GM23338 (cell line): ENCODE results near the gene LNX1. TPM values are rescaled to one million over a fixed set of nuclear protein-coding genes. Genes with fewer than 3 reads are reported as not detected.

ENCODE experiments used
- ATAC-seq: fragments of 200-7000 bp; cut with Tn5 transposase; 3 replicates; pipeline ENCODE4 v1.9.1; 2020
- DNase-seq: peaks from one replicate; pipeline ENCODE4 v3.0.0-alpha.2; 2015; ENCODE audit warnings: low spot score
- H2AFZ ChIP-seq: fragments of 200-600 bp; sonication (generic); 2 replicates; pipeline ENCODE4 v1.8.0; 2016; ENCODE audit warnings: antibody characterized with exemption, mild to moderate bottlenecking, moderate library complexity
- H3F3A ChIP-seq: fragments of 200-600 bp; sonication (generic); replicated peaks from 2 replicates; pipeline ENCODE4 v1.8.0; 2017; ENCODE audit warnings: antibody characterized with exemption, mixed run types, low read depth
- H3K27ac ChIP-seq: fragments of 200-600 bp; sonication (generic); 2 replicates; pipeline ENCODE4 v1.6.1; 2016; ENCODE audit warnings: low read depth
- H3K27me3 ChIP-seq: fragments of 200-600 bp; sonication (generic); 2 replicates; pipeline ENCODE4 v1.8.0; 2016; ENCODE audit warnings: mild to moderate bottlenecking, mixed run types, moderate library complexity; ENCODE audit not compliant: insufficient read depth
- H3K36me3 ChIP-seq: fragments of 200-600 bp; sonication (generic); 2 replicates; pipeline ENCODE4 v1.8.0; 2016; ENCODE audit warnings: mild to moderate bottlenecking; ENCODE audit not compliant: insufficient read depth
- H3K4me1 ChIP-seq: fragments of 200-600 bp; sonication (generic); 2 replicates; pipeline ENCODE4 v1.8.0; 2016; ENCODE audit warnings: mild to moderate bottlenecking, moderate library complexity; ENCODE audit not compliant: insufficient read depth
- H3K4me2 ChIP-seq: fragments of 200-600 bp; sonication (generic); 2 replicates; pipeline ENCODE4 v1.7.1; 2017; ENCODE audit warnings: mixed run types
- H3K4me3 ChIP-seq: fragments of 200-600 bp; sonication (generic); 2 replicates; pipeline ENCODE4 v1.6.1; 2016; ENCODE audit warnings: mixed run types
- H3K79me2 ChIP-seq: fragments of 200-600 bp; sonication (generic); replicated peaks from 2 replicates; pipeline ENCODE4 v1.8.0; 2017; ENCODE audit warnings: mild to moderate bottlenecking; ENCODE audit not compliant: insufficient read depth
- H3K9me2 ChIP-seq: fragments of 200-600 bp; sonication (generic); 2 replicates; pipeline ENCODE4 v1.8.0; 2017; ENCODE audit not compliant: insufficient read depth
- H4K20me1 ChIP-seq: fragments of 200-600 bp; sonication (generic); replicated peaks from 2 replicates; pipeline ENCODE4 v1.8.0; 2017; ENCODE audit warnings: mild to moderate bottlenecking; ENCODE audit not compliant: insufficient read depth
- H3K27ac Mint-ChIP-seq: 2 replicates; pipeline ENCODE4 v1.8.0; 2020; ENCODE audit warnings: inconsistent platforms, mild to moderate bottlenecking, moderate library complexity, mixed read lengths
- H3K27me3 Mint-ChIP-seq: 3 replicates; pipeline ENCODE4 v1.8.0; 2022; ENCODE audit warnings: low read depth, mild to moderate bottlenecking, moderate library complexity, mixed read lengths, inconsistent platforms; ENCODE audit not compliant: insufficient read depth, poor library complexity
- H3K36me3 Mint-ChIP-seq: 3 replicates; pipeline ENCODE4 v1.8.0; 2021; ENCODE audit warnings: low read depth, mild to moderate bottlenecking, inconsistent platforms, moderate library complexity, mixed read lengths
- H3K4me1 Mint-ChIP-seq: 3 replicates; pipeline ENCODE4 v1.8.0; 2020; ENCODE audit warnings: mild to moderate bottlenecking, inconsistent platforms, mixed read lengths
- H3K4me3 Mint-ChIP-seq: 3 replicates; pipeline ENCODE4 v1.8.0; 2021; ENCODE audit warnings: moderate library complexity, mild to moderate bottlenecking, inconsistent platforms, mixed read lengths
- H3K9me3 Mint-ChIP-seq: 3 replicates; pipeline ENCODE4 v1.8.0; 2020; ENCODE audit warnings: moderate library complexity, mild to moderate bottlenecking, inconsistent platforms, mixed read lengths
- CREB1 ChIP-seq: fragments of 250-450 bp; sonication (Bioruptor Pico); IDR thresholded peaks from 2 replicates; pipeline ENCODE4 v1.5.0; 2020; ENCODE audit warnings: low read depth, mild to moderate bottlenecking, moderate library complexity
- EZH2 ChIP-seq: fragments of 200-600 bp; sonication (generic); IDR thresholded peaks from one replicate; pipeline ENCODE4 v1.8.0; 2017; ENCODE audit warnings: antibody characterized with exemption, mild to moderate bottlenecking, low read depth; ENCODE audit not compliant: unreplicated experiment
- EZH2phosphoT487 ChIP-seq: fragments of 200-600 bp; sonication (generic); IDR thresholded peaks from one replicate; pipeline ENCODE4 v1.8.1; 2018; ENCODE audit warnings: antibody characterized with exemption; ENCODE audit not compliant: unreplicated experiment
- NANOG ChIP-seq: IDR thresholded peaks from 2 replicates; pipeline ENCODE4 v1.6.1; 2016; ENCODE audit warnings: antibody characterized with exemption, borderline replicate concordance
- POLR2AphosphoS5 ChIP-seq: IDR thresholded peaks from 2 replicates; pipeline ENCODE4 v1.6.1; 2016; ENCODE audit warnings: antibody characterized with exemption, low read depth
- STAT1 ChIP-seq: IDR thresholded peaks from one replicate; pipeline ENCODE4 v1.6.1; 2016; ENCODE audit warnings: antibody characterized with exemption; ENCODE audit not compliant: unreplicated experiment
- ZNF114 ChIP-seq: fragments of 250-450 bp; sonication (Bioruptor Pico); IDR thresholded peaks from 2 replicates; pipeline ENCODE4 v1.5.0; 2020; ENCODE audit warnings: mild to moderate bottlenecking, moderate library complexity
- ZNF331 ChIP-seq: fragments of 250-450 bp; sonication (Bioruptor Pico); IDR thresholded peaks from 2 replicates; pipeline ENCODE4 v1.5.0; 2020; ENCODE audit warnings: low read depth, mild to moderate bottlenecking, moderate library complexity
- polyA plus RNA-seq: library from polyadenylated mRNA; unstranded; fragments of >200 nt; fragmentation: Nextera tagmentation; extraction: Ambion mirVana; gene quantifications from 2 replicates; pipeline ENCODE4 v1.2.1, GENCODE V29; 2016
- total RNA-seq: library from RNA; depleted of rRNA; stranded (reverse); fragments of >200 nt; shearing (Covaris generic); gene quantifications from 2 replicates; pipeline ENCODE4 v1.2.3, GENCODE V29; 2014
- TF ChIP-seq, protein P1 (sequence below), 2 experiments: fragments of 200-600 bp in 1 of 2; sonication (generic) in 1 of 2; conservative IDR thresholded peaks; 2 replicates each; pipeline versions ENCODE4 v1.5.1 to v1.6.1; 2016 to 2017; ENCODE audit warnings: antibody characterized with exemption in 2 of 2, low read depth in 2 of 2, mild to moderate bottlenecking in 2 of 2, moderate library complexity in 1 of 2
- TF ChIP-seq, protein P2 (sequence below): IDR thresholded peaks from one replicate; pipeline ENCODE4 v1.6.1; 2018; ENCODE audit warnings: antibody characterized with exemption; ENCODE audit not compliant: unreplicated experiment
- TF ChIP-seq, protein P3 (sequence below): fragments of 250-450 bp; sonication (Bioruptor Pico); IDR thresholded peaks from 2 replicates; pipeline ENCODE4 v1.5.0; 2020; ENCODE audit warnings: mild to moderate bottlenecking, moderate library complexity
- TF ChIP-seq, protein P4 (sequence below): IDR thresholded peaks from 2 replicates; pipeline ENCODE4 v1.6.1; 2016; ENCODE audit warnings: antibody characterized with exemption

LNX1 gene
- total and polyA plus RNA-seq, 2 experiments from 2014 or later = 5.4 to 6.4 TPM

DNA sequence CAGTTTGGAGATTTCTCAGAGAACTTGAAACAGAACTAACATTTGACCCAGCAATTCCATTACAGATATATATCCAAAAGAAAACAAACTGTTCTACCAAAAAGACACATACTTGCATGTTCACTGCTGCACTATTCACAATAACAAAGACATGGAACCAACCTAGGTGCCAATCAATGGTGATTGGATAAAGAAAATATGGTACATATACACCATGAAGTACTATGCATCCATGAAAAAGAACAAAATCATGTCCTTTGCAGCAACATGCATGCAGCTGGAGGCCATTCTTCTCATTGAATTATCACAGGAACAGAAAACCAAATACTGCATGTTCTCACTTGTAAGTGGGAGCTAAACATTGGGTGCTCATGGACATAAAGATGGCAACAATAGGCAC, 47.6 kb upstream of the LNX1 start:
- no peak overlapping the region for H3K27ac Mint-ChIP-seq
- no peaks in the 10 kb centered on the region for H4K20me1 ChIP-seq
- H3K9me2 ChIP-seq = peaks cover 7% of the 10 kb centered on the region; the same call in 1 of the 2 replicates
- ATAC-seq = no peak
- H3K27ac ChIP-seq = no peak overlapping the region
- no peak overlapping the region for H3K4me2 ChIP-seq
- H3K4me3 ChIP-seq = no peak overlapping the region
- no peaks in the 10 kb centered on the region for H3K4me1 ChIP-seq
- H3K36me3 ChIP-seq = no peaks in the 10 kb centered on the region
- no peak overlapping the region for H3K4me3 Mint-ChIP-seq
- TF ChIP-seq CREB1 (CRISPR knock-in tag) = no peak
- TF ChIP-seq NANOG = no peak
- no peak for TF ChIP-seq POLR2AphosphoS5
- no peak for TF ChIP-seq ZNF114 (CRISPR knock-in tag)
- TF ChIP-seq EZH2phosphoT487 = no peak
- no peak for TF ChIP-seq ZNF331 (CRISPR knock-in tag)
- TF ChIP-seq, protein P1, sequence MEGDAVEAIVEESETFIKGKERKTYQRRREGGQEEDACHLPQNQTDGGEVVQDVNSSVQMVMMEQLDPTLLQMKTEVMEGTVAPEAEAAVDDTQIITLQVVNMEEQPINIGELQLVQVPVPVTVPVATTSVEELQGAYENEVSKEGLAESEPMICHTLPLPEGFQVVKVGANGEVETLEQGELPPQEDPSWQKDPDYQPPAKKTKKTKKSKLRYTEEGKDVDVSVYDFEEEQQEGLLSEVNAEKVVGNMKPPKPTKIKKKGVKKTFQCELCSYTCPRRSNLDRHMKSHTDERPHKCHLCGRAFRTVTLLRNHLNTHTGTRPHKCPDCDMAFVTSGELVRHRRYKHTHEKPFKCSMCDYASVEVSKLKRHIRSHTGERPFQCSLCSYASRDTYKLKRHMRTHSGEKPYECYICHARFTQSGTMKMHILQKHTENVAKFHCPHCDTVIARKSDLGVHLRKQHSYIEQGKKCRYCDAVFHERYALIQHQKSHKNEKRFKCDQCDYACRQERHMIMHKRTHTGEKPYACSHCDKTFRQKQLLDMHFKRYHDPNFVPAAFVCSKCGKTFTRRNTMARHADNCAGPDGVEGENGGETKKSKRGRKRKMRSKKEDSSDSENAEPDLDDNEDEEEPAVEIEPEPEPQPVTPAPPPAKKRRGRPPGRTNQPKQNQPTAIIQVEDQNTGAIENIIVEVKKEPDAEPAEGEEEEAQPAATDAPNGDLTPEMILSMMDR (conservative IDR thresholded peaks at IDR 0.05; ENCODE audit: low read depth in 2 of 2) = no peak
- TF ChIP-seq STAT1 = no peak
- TF ChIP-seq, protein P2, sequence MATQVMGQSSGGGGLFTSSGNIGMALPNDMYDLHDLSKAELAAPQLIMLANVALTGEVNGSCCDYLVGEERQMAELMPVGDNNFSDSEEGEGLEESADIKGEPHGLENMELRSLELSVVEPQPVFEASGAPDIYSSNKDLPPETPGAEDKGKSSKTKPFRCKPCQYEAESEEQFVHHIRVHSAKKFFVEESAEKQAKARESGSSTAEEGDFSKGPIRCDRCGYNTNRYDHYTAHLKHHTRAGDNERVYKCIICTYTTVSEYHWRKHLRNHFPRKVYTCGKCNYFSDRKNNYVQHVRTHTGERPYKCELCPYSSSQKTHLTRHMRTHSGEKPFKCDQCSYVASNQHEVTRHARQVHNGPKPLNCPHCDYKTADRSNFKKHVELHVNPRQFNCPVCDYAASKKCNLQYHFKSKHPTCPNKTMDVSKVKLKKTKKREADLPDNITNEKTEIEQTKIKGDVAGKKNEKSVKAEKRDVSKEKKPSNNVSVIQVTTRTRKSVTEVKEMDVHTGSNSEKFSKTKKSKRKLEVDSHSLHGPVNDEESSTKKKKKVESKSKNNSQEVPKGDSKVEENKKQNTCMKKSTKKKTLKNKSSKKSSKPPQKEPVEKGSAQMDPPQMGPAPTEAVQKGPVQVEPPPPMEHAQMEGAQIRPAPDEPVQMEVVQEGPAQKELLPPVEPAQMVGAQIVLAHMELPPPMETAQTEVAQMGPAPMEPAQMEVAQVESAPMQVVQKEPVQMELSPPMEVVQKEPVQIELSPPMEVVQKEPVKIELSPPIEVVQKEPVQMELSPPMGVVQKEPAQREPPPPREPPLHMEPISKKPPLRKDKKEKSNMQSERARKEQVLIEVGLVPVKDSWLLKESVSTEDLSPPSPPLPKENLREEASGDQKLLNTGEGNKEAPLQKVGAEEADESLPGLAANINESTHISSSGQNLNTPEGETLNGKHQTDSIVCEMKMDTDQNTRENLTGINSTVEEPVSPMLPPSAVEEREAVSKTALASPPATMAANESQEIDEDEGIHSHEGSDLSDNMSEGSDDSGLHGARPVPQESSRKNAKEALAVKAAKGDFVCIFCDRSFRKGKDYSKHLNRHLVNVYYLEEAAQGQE = no peak
- TF ChIP-seq, protein P3, sequence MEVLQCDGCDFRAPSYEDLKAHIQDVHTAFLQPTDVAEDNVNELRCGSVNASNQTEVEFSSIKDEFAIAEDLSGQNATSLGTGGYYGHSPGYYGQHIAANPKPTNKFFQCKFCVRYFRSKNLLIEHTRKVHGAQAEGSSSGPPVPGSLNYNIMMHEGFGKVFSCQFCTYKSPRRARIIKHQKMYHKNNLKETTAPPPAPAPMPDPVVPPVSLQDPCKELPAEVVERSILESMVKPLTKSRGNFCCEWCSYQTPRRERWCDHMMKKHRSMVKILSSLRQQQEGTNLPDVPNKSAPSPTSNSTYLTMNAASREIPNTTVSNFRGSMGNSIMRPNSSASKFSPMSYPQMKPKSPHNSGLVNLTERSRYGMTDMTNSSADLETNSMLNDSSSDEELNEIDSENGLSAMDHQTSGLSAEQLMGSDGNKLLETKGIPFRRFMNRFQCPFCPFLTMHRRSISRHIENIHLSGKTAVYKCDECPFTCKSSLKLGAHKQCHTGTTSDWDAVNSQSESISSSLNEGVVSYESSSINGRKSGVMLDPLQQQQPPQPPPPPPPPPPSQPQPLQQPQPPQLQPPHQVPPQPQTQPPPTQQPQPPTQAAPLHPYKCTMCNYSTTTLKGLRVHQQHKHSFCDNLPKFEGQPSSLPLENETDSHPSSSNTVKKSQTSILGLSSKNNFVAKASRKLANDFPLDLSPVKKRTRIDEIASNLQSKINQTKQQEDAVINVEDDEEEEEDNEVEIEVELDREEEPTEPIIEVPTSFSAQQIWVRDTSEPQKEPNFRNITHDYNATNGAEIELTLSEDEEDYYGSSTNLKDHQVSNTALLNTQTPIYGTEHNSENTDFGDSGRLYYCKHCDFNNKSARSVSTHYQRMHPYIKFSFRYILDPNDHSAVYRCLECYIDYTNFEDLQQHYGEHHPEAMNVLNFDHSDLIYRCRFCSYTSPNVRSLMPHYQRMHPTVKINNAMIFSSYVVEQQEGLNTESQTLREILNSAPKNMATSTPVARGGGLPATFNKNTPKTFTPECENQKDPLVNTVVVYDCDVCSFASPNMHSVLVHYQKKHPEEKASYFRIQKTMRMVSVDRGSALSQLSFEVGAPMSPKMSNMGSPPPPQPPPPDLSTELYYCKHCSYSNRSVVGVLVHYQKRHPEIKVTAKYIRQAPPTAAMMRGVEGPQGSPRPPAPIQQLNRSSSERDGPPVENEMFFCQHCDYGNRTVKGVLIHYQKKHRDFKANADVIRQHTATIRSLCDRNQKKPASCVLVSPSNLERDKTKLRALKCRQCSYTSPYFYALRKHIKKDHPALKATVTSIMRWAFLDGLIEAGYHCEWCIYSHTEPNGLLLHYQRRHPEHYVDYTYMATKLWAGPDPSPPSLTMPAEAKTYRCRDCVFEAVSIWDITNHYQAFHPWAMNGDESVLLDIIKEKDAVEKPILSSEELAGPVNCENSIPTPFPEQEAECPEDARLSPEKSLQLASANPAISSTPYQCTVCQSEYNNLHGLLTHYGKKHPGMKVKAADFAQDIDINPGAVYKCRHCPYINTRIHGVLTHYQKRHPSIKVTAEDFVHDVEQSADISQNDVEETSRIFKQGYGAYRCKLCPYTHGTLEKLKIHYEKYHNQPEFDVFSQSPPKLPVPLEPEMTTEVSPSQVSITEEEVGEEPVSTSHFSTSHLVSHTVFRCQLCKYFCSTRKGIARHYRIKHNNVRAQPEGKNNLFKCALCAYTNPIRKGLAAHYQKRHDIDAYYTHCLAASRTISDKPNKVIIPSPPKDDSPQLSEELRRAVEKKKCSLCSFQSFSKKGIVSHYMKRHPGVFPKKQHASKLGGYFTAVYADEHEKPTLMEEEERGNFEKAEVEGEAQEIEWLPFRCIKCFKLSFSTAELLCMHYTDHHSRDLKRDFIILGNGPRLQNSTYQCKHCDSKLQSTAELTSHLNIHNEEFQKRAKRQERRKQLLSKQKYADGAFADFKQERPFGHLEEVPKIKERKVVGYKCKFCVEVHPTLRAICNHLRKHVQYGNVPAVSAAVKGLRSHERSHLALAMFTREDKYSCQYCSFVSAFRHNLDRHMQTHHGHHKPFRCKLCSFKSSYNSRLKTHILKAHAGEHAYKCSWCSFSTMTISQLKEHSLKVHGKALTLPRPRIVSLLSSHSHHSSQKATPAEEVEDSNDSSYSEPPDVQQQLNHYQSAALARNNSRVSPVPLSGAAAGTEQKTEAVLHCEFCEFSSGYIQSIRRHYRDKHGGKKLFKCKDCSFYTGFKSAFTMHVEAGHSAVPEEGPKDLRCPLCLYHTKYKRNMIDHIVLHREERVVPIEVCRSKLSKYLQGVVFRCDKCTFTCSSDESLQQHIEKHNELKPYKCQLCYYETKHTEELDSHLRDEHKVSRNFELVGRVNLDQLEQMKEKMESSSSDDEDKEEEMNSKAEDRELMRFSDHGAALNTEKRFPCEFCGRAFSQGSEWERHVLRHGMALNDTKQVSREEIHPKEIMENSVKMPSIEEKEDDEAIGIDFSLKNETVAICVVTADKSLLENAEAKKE (CRISPR knock-in tag) = no peak
- no peak for TF ChIP-seq EZH2
- TF ChIP-seq, protein P4, sequence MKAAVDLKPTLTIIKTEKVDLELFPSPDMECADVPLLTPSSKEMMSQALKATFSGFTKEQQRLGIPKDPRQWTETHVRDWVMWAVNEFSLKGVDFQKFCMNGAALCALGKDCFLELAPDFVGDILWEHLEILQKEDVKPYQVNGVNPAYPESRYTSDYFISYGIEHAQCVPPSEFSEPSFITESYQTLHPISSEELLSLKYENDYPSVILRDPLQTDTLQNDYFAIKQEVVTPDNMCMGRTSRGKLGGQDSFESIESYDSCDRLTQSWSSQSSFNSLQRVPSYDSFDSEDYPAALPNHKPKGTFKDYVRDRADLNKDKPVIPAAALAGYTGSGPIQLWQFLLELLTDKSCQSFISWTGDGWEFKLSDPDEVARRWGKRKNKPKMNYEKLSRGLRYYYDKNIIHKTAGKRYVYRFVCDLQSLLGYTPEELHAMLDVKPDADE = no peak
- no peaks in the 10 kb centered on the region for H3K9me3 Mint-ChIP-seq
- H3K36me3 Mint-ChIP-seq = no peaks in the 10 kb centered on the region
- H3K79me2 ChIP-seq = no peaks in the 10 kb centered on the region
- H3F3A ChIP-seq = no peaks in the 10 kb centered on the region
- H3K27me3 ChIP-seq = no peaks in the 10 kb centered on the region
- no peak for DNase-seq
- H2AFZ ChIP-seq = no peak overlapping the region
- peaks cover 8% of the 10 kb centered on the region for H3K4me1 Mint-ChIP-seq
- peaks cover 2% of the 10 kb centered on the region for H3K27me3 Mint-ChIP-seq
